A673 (cell line): Measurements from ENCODE around the gene MEIKIN.

Experiments used
- EZH2 ChIP-seq: fragments of 200-600 bp; sonication (generic); IDR thresholded peaks from 2 replicates; pipeline ENCODE4 v1.6.1; 2017; ENCODE audit warnings: borderline replicate concordance, low read depth, mild to moderate bottlenecking, mixed read lengths, antibody characterized with exemption, low read length; ENCODE audit not compliant: poor library complexity, severe bottlenecking
- TF ChIP-seq, protein P1 (sequence below): fragments of 300-800, 200-600 bp; sonication (generic); conservative IDR thresholded peaks from 2 replicates; pipeline ENCODE4 v1.5.1; 2017; ENCODE audit warnings: low read depth, mild to moderate bottlenecking, antibody characterized with exemption, low read length, moderate library complexity, mixed read lengths

DNA sequence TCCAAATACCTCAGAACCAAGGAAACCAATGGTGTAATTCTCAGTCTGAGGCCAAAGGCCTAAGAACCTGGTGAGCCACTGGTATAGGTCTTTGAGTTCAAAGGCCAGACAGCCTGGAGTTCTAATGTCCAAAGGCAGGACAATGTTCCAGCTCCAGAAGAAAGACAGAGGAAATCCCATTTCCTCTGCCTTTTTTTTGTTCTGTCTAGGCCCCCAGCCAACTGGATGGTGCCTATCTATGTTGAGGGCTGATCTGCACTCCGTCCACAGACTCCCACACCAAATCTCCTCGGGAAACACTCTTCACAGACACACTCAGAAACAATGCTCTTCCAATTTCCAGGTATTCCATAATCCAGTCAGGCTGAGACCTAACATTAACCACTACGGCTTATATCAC is 178.8 kb downstream of the MEIKIN start:
- TF ChIP-seq, protein P1, sequence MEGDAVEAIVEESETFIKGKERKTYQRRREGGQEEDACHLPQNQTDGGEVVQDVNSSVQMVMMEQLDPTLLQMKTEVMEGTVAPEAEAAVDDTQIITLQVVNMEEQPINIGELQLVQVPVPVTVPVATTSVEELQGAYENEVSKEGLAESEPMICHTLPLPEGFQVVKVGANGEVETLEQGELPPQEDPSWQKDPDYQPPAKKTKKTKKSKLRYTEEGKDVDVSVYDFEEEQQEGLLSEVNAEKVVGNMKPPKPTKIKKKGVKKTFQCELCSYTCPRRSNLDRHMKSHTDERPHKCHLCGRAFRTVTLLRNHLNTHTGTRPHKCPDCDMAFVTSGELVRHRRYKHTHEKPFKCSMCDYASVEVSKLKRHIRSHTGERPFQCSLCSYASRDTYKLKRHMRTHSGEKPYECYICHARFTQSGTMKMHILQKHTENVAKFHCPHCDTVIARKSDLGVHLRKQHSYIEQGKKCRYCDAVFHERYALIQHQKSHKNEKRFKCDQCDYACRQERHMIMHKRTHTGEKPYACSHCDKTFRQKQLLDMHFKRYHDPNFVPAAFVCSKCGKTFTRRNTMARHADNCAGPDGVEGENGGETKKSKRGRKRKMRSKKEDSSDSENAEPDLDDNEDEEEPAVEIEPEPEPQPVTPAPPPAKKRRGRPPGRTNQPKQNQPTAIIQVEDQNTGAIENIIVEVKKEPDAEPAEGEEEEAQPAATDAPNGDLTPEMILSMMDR: no peak
- no peak for TF ChIP-seq EZH2
